ENCODE measurements around the gene HACD1.

DNA sequence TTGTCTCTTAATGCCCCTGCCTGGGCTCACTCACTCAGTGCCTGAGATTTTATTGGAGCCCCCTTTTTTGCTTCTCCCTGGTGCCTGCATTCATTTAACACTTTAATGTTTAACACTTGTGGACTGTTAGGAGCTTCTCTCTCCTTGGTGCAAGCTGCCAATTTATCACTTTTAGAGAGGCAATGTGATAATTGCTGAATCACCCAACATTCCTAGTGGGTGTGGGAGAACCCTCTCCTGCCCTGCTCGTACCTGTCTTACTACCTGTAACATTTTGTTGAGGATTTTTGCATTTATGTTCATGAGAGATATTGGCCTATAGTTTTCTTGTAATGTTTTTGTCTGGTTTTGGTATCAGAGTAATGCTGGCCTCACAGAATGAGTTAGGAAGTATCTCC lies 39.9 kb upstream of the HACD1 start:
- TF ChIP-seq, protein P1, sequence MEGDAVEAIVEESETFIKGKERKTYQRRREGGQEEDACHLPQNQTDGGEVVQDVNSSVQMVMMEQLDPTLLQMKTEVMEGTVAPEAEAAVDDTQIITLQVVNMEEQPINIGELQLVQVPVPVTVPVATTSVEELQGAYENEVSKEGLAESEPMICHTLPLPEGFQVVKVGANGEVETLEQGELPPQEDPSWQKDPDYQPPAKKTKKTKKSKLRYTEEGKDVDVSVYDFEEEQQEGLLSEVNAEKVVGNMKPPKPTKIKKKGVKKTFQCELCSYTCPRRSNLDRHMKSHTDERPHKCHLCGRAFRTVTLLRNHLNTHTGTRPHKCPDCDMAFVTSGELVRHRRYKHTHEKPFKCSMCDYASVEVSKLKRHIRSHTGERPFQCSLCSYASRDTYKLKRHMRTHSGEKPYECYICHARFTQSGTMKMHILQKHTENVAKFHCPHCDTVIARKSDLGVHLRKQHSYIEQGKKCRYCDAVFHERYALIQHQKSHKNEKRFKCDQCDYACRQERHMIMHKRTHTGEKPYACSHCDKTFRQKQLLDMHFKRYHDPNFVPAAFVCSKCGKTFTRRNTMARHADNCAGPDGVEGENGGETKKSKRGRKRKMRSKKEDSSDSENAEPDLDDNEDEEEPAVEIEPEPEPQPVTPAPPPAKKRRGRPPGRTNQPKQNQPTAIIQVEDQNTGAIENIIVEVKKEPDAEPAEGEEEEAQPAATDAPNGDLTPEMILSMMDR (conservative IDR thresholded peaks at IDR 0.05 in 1 of 2, IDR thresholded peaks at IDR 0.05 in 1 of 2; ENCODE audit: low read depth in 1 of 2, low read length in 2 of 2): no peak
- no peak for TF ChIP-seq EZH2 (IDR thresholded peaks at IDR 0.05; ENCODE audit: low read length, missing control alignments)

Measured in fibroblast of lung (primary cell).